ENCODE measurements around the gene GRAP. TPM values are rescaled to one million over a fixed set of nuclear protein-coding genes. Genes with fewer than 3 reads are reported as not detected.

Gene GRAP
- total RNA-seq, 1 donor from 2014 or later = not detected

- H3K4me1 Mint-ChIP-seq (ENCODE audit: low read depth) = no peaks in the 10 kb centered on the region
- peaks cover 6% of the 10 kb centered on the region for H3K36me3 Mint-ChIP-seq (ENCODE audit: insufficient read depth)
- H3K4me3 Mint-ChIP-seq (ENCODE audit: low read depth) = no peak overlapping the region
- no peaks in the 10 kb centered on the region for H3K27me3 Mint-ChIP-seq
- TF ChIP-seq, protein P1, sequence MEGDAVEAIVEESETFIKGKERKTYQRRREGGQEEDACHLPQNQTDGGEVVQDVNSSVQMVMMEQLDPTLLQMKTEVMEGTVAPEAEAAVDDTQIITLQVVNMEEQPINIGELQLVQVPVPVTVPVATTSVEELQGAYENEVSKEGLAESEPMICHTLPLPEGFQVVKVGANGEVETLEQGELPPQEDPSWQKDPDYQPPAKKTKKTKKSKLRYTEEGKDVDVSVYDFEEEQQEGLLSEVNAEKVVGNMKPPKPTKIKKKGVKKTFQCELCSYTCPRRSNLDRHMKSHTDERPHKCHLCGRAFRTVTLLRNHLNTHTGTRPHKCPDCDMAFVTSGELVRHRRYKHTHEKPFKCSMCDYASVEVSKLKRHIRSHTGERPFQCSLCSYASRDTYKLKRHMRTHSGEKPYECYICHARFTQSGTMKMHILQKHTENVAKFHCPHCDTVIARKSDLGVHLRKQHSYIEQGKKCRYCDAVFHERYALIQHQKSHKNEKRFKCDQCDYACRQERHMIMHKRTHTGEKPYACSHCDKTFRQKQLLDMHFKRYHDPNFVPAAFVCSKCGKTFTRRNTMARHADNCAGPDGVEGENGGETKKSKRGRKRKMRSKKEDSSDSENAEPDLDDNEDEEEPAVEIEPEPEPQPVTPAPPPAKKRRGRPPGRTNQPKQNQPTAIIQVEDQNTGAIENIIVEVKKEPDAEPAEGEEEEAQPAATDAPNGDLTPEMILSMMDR (IDR thresholded peaks at IDR 0.05; ENCODE audit: unreplicated experiment) = no peak
- H3K9me3 Mint-ChIP-seq (ENCODE audit: low read depth) = no peaks in the 10 kb centered on the region
- DNase-seq (ENCODE audit: low spot score, unreplicated experiment) = no peak
- H3K27ac Mint-ChIP-seq = no peak overlapping the region
Observed at GRCh38 chr17:18988546-18989173, 58.1 kb downstream of the GRAP start.

DNA sequence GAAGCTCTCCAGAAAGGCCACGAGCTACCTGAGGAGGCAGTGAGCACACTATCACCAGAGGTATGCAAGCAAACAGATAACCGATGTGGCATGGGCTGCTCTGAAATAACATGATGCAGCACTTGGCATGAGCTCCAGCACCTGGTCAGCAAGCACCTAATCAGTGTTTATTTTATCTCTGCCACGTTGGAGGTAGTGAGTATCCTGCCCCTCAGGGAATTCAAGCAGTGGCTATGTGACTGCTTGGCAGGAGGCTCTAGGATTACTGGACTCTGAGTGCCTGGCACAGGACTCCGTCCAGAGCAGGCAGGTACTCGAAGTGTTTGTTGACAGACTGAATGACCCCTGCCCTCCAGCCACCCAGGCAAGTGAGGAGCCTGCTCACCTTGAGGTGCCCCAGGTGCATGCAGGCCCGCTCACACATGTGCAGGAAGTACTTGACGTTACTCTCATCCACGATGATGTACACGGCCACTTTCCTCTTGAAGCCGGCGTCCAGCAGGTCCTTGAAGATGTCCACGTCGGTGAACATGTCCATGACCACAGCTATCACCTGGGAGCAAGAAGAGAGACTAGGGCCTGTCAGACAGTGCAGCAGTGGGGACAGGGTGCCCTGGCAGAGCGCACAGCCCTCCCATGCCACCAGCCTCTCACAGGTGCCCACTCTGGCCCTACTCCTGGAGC is 58.8 kb downstream of the GRAP start:
- Mint-ChIP-seq H3K27ac (no peak overlapping the region), H3K4me3 (ENCODE audit: low read depth) (no peak overlapping the region), H3K9me3 (ENCODE audit: low read depth) (no peaks in the 10 kb centered on the region), H3K4me1 (ENCODE audit: low read depth) (no peaks in the 10 kb centered on the region), H3K36me3 (ENCODE audit: insufficient read depth) (peaks cover 6% of the 10 kb centered on the region), H3K27me3 (no peaks in the 10 kb centered on the region)
- TF ChIP-seq, protein P1 (IDR thresholded peaks at IDR 0.05; ENCODE audit: unreplicated experiment) = no peak
- DNase-seq (ENCODE audit: low spot score, unreplicated experiment) = no peak

DNA sequence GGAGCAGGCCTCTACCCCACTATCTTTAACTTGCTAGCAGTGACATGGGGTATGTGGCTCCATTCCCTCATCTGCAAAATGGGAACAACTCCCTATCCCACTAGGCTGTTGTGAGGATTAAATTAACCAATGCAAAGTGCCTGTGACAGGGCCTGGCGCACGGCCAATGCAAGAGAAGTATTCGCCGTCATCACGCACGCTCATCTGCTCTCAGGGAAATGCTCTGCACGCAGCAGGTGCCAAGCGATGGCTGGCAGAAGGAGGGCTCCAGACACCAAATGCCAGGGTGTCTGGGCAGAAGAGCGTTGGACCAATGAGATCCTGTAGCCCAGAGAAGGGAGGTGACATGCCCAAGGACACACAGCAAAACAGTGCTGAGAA is 59.5 kb downstream of the GRAP start:
- no peaks in the 10 kb centered on the region for H3K9me3 Mint-ChIP-seq (ENCODE audit: low read depth)
- peaks cover 1% of the 10 kb centered on the region for H3K4me1 Mint-ChIP-seq (ENCODE audit: low read depth)
- H3K27ac Mint-ChIP-seq = no peak overlapping the region
- no peaks in the 10 kb centered on the region for H3K27me3 Mint-ChIP-seq
- no peak for DNase-seq (ENCODE audit: low spot score, unreplicated experiment)
- H3K4me3 Mint-ChIP-seq (ENCODE audit: low read depth) = no peak overlapping the region
- peaks cover 6% of the 10 kb centered on the region for H3K36me3 Mint-ChIP-seq (ENCODE audit: insufficient read depth)
- TF ChIP-seq, protein P1 (IDR thresholded peaks at IDR 0.05; ENCODE audit: unreplicated experiment) = no peak

DNA sequence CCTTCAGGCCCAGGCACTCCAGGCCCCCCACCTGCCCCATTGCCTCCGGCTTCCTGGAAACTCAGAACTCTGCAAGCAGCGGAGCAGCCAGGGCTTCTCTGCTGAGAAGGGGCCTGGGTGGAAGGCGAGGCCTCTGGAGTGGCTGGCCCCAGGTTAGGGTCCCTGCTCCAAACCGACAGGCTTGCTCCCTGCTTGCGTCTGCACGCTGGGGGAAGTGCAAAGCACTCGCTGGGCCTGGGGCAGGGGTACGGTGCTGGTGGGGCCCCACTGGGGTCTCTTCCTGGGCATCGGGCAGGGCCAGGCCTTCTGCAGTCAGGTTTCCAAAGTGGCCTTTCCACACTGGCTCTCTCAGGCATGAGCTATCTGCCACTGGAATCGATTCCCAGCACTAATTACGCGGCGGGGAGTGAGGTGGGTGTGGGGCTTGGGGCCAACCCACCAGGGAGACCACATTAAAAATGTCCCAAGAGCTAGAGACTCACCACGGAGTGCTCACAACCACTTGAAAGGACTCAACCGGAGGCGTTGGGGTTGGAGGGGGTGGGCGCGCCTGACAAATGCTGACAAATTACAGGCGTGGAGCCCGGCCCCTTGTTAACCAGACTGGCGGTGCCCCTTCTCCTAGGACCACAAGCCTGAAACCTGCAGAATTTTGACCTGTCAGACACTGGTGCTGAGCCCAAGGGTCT is 60.1 kb downstream of the GRAP start:
- Mint-ChIP-seq H3K27ac (no peak overlapping the region), H3K27me3 (no peaks in the 10 kb centered on the region), H3K4me3 (ENCODE audit: low read depth) (no peak overlapping the region), H3K36me3 (ENCODE audit: insufficient read depth) (peaks cover 6% of the 10 kb centered on the region), H3K4me1 (ENCODE audit: low read depth) (peaks cover 5% of the 10 kb centered on the region), H3K9me3 (ENCODE audit: low read depth) (no peaks in the 10 kb centered on the region)
- TF ChIP-seq, protein P1 (IDR thresholded peaks at IDR 0.05; ENCODE audit: unreplicated experiment) = no peak
- no peak for DNase-seq (ENCODE audit: low spot score, unreplicated experiment)

DNA sequence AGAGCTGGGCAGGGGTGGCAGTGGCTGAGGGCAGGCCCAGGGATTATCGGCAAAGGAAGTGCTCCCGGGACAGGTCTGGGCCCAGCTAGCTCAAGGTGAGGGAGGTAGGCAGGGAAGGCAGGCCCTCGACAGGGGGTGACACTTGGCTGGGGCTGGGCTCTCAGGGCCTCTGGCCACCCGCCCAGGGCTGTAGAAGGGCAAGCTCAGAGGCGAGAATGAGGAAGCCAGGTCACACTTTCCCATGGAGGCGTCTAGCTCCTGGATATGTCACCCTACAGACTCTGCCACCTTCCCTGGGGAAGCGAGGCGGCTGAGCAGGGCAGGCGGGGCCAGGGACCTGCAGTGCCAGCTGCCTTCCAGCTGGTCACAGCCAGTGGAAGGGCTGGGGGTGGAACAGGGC is 61.3 kb downstream of the GRAP start:
- no peaks in the 10 kb centered on the region for H3K9me3 Mint-ChIP-seq (ENCODE audit: low read depth)
- no peaks in the 10 kb centered on the region for H3K27me3 Mint-ChIP-seq
- TF ChIP-seq, protein P1 (IDR thresholded peaks at IDR 0.05; ENCODE audit: unreplicated experiment) = no peak
- H3K4me3 Mint-ChIP-seq (ENCODE audit: low read depth) = no peak overlapping the region
- peaks cover 6% of the 10 kb centered on the region for H3K36me3 Mint-ChIP-seq (ENCODE audit: insufficient read depth)
- peaks cover 11% of the 10 kb centered on the region for H3K4me1 Mint-ChIP-seq (ENCODE audit: low read depth)
- H3K27ac Mint-ChIP-seq = no peak overlapping the region
- no peak for DNase-seq (ENCODE audit: low spot score, unreplicated experiment)
